K562 (cell line): ENCODE measurements around the gene POLN. TPM values are rescaled to one million over a fixed set of nuclear protein-coding genes. Genes with fewer than 3 reads are reported as not detected.

ENCODE experiments used
- CBX2 ChIP-seq: fragments of 200-600 bp; sonication (generic); IDR thresholded peaks from one replicate; pipeline ENCODE4 v1.6.1; 2012; ENCODE audit warnings: mild to moderate bottlenecking, low read length, inconsistent platforms; ENCODE audit not compliant: insufficient read depth, poor library complexity, severe bottlenecking
- FOXJ2 ChIP-seq: fragments of 200-800 bp; sonication (Bioruptor generic); IDR thresholded peaks from 2 replicates; pipeline ENCODE4 v1.6.1; 2016; ENCODE audit warnings: missing genetic modification characterization, missing compliant biosample characterization
- MCM3 ChIP-seq: fragments of 450-650 bp; IDR thresholded peaks from 2 replicates; pipeline ENCODE4 v1.6.1; 2016
- POLR3G ChIP-seq: IDR thresholded peaks from 2 replicates; pipeline ENCODE4 v1.6.1; 2011; ENCODE audit not compliant: insufficient read length, insufficient replicate concordance; ENCODE audit errors: extremely low read depth
- SMARCA5 ChIP-seq: fragments of 450-650 bp; IDR thresholded peaks from 2 replicates; pipeline ENCODE4 v1.6.1; 2016
- SRF ChIP-seq, 2 experiments: fragments of 250-450, 450-650 bp in 1 of 2; sonication (Bioruptor Pico) in 1 of 2; sonication (generic) in 1 of 2; formaldehyde crosslinking; IDR thresholded peaks; 2 replicates each; pipeline versions ENCODE4 v1.5.0 to v1.5.1; 2020 to 2022; ENCODE audit warnings: mild to moderate bottlenecking in 1 of 2, missing genetic modification reagents in 1 of 2
- ZNF583 ChIP-seq: fragments of 250-450 bp; sonication (Bioruptor Pico); IDR thresholded peaks from 2 replicates; pipeline ENCODE4 v1.4.0; 2020
- polyA plus RNA-seq, 8 experiments: library from polyadenylated mRNA; depleted of rRNA in 4 of 8; stranded (reverse) in 5 of 8; unstranded in 3 of 8; fragments of >200 nt; fragmentation: Nextera tagmentation in 2 of 8; fragmentation: Illumina TruSeq in 1 of 8; extraction: Ambion mirVana in 2 of 8; extraction: Trizol in 1 of 8; gene quantifications; 2 replicates each; pipeline versions ENCODE4 v1.2.1 to v1.2.3, GENCODE V29; 2011 to 2014; ENCODE audit warnings: inconsistent platforms in 1 of 8, missing spikeins in 1 of 8
- total RNA-seq, 7 experiments: library from RNA; depleted of rRNA in 6 of 7; stranded (reverse); fragments of >200 nt in 6 of 7; fragmentation: Illumina TruSeq in 2 of 7; extraction: Trizol in 2 of 7; gene quantifications; 2 replicates each; pipeline versions ENCODE4 v1.2.1 to v1.2.3, GENCODE V29; 2011 to 2021; ENCODE audit warnings: low replicate concordance in 1 of 7
- TF ChIP-seq, protein P1 (sequence below): fragments of 450-650 bp; IDR thresholded peaks from 2 replicates; pipeline ENCODE4 v1.6.1; 2016; ENCODE audit warnings: mild to moderate bottlenecking, moderate library complexity
- TF ChIP-seq, protein P2 (sequence below): fragments of 450-650 bp; IDR thresholded peaks from 2 replicates; pipeline ENCODE4 v1.6.1; 2017; ENCODE audit warnings: antibody characterized with exemption, mild to moderate bottlenecking

POLN gene
- total and polyA plus RNA-seq, 9 of the 15 experiments (the other 6 are each of a cell fraction or from before 2014, with no cell fraction given) = 0.08 to 0.91 (median 0.32) TPM

GRCh38 chr4:2241410-2242353 lies at the start of gene POLN, which contains the start of gene HAUS3 (continued):
- TF ChIP-seq, protein P1, sequence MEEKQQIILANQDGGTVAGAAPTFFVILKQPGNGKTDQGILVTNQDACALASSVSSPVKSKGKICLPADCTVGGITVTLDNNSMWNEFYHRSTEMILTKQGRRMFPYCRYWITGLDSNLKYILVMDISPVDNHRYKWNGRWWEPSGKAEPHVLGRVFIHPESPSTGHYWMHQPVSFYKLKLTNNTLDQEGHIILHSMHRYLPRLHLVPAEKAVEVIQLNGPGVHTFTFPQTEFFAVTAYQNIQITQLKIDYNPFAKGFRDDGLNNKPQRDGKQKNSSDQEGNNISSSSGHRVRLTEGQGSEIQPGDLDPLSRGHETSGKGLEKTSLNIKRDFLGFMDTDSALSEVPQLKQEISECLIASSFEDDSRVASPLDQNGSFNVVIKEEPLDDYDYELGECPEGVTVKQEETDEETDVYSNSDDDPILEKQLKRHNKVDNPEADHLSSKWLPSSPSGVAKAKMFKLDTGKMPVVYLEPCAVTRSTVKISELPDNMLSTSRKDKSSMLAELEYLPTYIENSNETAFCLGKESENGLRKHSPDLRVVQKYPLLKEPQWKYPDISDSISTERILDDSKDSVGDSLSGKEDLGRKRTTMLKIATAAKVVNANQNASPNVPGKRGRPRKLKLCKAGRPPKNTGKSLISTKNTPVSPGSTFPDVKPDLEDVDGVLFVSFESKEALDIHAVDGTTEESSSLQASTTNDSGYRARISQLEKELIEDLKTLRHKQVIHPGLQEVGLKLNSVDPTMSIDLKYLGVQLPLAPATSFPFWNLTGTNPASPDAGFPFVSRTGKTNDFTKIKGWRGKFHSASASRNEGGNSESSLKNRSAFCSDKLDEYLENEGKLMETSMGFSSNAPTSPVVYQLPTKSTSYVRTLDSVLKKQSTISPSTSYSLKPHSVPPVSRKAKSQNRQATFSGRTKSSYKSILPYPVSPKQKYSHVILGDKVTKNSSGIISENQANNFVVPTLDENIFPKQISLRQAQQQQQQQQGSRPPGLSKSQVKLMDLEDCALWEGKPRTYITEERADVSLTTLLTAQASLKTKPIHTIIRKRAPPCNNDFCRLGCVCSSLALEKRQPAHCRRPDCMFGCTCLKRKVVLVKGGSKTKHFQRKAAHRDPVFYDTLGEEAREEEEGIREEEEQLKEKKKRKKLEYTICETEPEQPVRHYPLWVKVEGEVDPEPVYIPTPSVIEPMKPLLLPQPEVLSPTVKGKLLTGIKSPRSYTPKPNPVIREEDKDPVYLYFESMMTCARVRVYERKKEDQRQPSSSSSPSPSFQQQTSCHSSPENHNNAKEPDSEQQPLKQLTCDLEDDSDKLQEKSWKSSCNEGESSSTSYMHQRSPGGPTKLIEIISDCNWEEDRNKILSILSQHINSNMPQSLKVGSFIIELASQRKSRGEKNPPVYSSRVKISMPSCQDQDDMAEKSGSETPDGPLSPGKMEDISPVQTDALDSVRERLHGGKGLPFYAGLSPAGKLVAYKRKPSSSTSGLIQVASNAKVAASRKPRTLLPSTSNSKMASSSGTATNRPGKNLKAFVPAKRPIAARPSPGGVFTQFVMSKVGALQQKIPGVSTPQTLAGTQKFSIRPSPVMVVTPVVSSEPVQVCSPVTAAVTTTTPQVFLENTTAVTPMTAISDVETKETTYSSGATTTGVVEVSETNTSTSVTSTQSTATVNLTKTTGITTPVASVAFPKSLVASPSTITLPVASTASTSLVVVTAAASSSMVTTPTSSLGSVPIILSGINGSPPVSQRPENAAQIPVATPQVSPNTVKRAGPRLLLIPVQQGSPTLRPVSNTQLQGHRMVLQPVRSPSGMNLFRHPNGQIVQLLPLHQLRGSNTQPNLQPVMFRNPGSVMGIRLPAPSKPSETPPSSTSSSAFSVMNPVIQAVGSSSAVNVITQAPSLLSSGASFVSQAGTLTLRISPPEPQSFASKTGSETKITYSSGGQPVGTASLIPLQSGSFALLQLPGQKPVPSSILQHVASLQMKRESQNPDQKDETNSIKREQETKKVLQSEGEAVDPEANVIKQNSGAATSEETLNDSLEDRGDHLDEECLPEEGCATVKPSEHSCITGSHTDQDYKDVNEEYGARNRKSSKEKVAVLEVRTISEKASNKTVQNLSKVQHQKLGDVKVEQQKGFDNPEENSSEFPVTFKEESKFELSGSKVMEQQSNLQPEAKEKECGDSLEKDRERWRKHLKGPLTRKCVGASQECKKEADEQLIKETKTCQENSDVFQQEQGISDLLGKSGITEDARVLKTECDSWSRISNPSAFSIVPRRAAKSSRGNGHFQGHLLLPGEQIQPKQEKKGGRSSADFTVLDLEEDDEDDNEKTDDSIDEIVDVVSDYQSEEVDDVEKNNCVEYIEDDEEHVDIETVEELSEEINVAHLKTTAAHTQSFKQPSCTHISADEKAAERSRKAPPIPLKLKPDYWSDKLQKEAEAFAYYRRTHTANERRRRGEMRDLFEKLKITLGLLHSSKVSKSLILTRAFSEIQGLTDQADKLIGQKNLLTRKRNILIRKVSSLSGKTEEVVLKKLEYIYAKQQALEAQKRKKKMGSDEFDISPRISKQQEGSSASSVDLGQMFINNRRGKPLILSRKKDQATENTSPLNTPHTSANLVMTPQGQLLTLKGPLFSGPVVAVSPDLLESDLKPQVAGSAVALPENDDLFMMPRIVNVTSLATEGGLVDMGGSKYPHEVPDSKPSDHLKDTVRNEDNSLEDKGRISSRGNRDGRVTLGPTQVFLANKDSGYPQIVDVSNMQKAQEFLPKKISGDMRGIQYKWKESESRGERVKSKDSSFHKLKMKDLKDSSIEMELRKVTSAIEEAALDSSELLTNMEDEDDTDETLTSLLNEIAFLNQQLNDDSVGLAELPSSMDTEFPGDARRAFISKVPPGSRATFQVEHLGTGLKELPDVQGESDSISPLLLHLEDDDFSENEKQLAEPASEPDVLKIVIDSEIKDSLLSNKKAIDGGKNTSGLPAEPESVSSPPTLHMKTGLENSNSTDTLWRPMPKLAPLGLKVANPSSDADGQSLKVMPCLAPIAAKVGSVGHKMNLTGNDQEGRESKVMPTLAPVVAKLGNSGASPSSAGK = no peak
- TF ChIP-seq FOXJ2 (tag) (no peak), ZNF583 (CRISPR knock-in tag) (no peak), POLR3G (no peak), CBX2 (no peak), SRF (CRISPR knock-in tag; IDR thresholded peaks at IDR 0.05) (peak in 1 of 2 experiments; percentile 64; a peak in 1 of 4 replicates), SMARCA5 (no peak), MCM3 (no peak)
- TF ChIP-seq, protein P2, sequence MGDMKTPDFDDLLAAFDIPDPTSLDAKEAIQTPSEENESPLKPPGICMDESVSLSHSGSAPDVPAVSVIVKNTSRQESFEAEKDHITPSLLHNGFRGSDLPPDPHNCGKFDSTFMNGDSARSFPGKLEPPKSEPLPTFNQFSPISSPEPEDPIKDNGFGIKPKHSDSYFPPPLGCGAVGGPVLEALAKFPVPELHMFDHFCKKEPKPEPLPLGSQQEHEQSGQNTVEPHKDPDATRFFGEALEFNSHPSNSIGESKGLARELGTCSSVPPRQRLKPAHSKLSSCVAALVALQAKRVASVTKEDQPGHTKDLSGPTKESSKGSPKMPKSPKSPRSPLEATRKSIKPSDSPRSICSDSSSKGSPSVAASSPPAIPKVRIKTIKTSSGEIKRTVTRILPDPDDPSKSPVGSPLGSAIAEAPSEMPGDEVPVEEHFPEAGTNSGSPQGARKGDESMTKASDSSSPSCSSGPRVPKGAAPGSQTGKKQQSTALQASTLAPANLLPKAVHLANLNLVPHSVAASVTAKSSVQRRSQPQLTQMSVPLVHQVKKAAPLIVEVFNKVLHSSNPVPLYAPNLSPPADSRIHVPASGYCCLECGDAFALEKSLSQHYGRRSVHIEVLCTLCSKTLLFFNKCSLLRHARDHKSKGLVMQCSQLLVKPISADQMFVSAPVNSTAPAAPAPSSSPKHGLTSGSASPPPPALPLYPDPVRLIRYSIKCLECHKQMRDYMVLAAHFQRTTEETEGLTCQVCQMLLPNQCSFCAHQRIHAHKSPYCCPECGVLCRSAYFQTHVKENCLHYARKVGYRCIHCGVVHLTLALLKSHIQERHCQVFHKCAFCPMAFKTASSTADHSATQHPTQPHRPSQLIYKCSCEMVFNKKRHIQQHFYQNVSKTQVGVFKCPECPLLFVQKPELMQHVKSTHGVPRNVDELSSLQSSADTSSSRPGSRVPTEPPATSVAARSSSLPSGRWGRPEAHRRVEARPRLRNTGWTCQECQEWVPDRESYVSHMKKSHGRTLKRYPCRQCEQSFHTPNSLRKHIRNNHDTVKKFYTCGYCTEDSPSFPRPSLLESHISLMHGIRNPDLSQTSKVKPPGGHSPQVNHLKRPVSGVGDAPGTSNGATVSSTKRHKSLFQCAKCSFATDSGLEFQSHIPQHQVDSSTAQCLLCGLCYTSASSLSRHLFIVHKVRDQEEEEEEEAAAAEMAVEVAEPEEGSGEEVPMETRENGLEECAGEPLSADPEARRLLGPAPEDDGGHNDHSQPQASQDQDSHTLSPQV = no peak
